ENCODE data around the gene KRT33B.

The KRT33B gene

GRCh38 chr17:41340934-41341861 lies 28.4 kb downstream of the KRT33B start:
- no peak for TF ChIP-seq CTCF (IDR thresholded peaks at IDR 0.05)

DNA sequence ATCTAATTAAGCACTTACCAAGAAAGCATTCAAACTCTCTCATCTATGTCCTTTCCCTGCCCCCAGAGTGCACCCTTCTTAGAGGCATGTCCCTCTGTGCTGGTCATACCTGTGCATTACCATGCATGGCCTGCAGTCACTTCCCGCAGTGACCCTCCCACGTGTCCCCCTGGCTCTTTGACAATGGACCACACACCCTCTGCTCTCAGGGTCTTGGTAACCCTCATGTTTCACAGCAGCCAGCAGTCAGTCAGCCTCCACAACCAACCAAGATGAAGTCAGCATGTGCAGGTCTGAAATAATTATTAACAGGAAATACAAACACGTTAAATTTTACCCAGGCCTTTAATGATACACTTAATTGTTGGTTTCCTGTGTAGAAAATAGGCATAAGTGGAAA lies 29.1 kb downstream of the KRT33B start:
- TF ChIP-seq CTCF (IDR thresholded peaks at IDR 0.05), result no peak

- TF ChIP-seq CTCF (IDR thresholded peaks at IDR 0.05), result no peak
Measured at GRCh38 chr17:41339571-41340172, 29.9 kb downstream of the KRT33B start.

DNA sequence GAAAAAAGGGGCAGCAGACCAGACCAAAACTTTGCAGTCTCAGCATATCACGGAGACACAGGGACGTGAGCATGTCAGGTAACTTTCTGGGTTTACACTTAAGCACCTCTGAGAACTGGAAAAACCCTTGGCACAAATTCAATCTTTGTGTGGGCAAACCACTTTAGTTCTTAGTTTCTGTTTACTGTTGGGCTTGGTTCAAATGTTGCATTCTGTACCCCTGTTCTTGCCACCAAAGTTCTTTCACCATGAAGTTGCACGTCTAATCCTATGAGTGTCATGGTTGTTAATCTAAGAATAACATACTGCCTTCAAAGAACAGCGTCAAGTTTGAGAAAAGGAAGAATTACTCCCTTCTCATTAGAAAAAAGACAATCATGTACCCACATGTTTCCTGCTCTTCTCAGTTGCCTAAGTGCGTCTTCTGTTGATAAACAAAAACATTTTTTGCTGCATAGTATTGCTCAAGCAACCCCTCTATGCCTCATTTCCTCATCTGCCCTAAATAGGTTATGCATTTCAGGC lies 30.6 kb downstream of the KRT33B start:
- no peak for TF ChIP-seq CTCF (IDR thresholded peaks at IDR 0.05)

DNA sequence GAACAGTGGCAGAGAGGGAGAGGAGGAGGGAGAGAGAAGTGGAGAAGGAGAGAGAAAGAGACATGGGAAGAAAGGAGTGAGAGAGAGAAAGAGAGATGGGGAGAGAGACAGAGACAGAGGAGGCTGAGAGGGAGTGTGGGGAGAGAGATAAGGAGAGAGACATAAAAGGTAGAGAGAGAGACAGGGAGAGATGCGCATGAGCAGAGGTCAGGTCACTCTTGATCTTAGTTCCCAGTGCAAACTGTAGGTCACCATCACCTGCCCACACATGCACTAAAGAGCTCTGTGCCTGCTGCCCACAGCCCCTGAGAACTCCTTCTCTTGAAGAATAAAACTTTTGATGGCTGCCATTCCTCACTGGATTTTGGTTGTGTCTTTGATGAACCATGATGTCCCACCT lies 33.9 kb downstream of the KRT33B start:
- TF ChIP-seq CTCF (IDR thresholded peaks at IDR 0.05), result no peak

DNA sequence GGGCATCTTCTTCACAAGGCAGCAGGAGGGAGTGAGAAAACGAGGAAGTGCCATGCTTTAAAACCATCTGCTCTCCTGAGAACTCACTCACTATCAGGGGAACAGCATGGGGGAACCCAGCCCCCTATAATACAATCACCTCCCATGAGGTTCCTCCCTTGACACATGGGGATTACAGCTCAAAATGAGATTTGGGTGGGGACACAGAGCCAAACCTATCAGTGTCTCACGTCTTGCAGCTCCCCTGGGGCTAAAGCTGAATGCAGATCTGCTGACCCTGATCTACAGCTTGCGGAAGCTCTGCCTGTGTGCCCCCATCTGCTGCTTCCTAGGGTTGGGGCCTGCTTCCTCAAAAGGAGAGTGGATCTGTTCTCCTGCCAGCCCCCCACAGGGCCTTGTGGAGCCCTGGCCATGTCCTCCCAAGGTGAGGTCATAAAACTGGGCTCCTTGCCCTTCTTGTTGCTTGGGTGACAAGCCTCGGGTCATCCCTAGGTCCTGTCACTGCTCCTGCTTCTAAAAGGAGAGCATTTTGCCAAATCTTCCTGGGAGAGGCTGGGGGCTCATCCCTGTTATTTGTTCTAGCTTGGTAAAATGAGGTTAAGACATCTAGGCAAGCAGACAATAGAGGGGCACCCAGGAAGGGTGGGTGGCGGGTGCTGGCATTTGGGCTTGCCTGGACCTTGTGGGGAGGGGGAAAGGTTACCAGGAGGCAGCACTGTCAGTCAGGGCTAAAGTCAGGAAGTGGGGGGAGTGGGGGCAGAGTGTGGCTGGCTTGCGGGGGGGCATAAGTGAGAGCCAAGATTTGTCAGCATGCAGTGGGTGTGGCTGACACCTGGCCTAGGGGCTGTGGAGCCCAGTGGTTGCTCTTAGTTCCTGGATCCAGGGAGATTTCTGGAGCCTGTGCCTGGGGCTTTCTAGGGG lies 35.0 kb downstream of the KRT33B start:
- no peak for TF ChIP-seq CTCF (IDR thresholded peaks at IDR 0.05)

GRCh38 chr17:41333836-41334235 lies 35.8 kb downstream of the KRT33B start:
- no peak for TF ChIP-seq CTCF (IDR thresholded peaks at IDR 0.05)
